ENCODE data around the gene PRDM2. TPM values are rescaled to one million over a fixed set of nuclear protein-coding genes. Genes with fewer than 3 reads are reported as not detected.

The PRDM2 gene
- total RNA-seq, 2 donors from 2014 or later: 41.7 to 46.3 TPM

DNA sequence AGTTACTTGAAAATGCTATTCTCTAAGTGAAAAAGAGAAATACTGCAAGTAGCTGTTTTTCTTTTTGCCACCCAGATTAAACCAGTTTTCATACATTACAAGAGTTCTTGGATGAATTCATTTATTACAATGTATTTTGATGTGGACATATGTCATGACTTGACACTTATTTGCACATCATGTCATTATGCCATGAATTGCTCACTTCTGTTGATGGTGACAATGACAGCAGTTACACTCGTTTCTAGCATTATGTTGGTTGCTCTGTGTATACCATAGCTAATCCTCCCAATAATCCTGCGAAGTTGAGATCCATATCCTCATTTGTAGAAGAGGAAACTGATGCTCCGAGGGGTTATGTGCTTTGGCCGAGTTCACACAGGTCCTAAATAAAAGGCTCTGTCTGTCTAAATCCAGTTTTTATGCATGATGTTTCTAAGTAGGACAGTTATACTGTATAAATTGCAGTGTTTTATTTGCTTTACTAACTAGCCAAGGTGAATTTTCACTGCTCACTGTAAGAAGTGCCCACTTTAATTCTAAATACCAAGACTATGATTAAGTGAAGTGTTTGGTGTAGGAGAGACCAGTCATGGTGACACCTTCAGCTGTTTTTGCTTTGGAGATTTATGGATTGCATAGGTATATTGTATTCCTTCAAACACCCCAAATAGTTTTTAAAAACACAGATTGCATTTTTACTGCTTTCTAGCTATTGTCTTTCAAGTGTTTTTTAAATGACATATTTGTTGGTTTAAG, 56.7 kb downstream of the PRDM2 start:
- no peak for DNase-seq (ENCODE audit: low spot score)
- intact Hi-C loops (cut with DNase I): loop anchor here in 1 of 2 donors (10.0 kb wide), 1 partner anchor 48 kb away; no protein-coding TSS in a partner anchor

DNA sequence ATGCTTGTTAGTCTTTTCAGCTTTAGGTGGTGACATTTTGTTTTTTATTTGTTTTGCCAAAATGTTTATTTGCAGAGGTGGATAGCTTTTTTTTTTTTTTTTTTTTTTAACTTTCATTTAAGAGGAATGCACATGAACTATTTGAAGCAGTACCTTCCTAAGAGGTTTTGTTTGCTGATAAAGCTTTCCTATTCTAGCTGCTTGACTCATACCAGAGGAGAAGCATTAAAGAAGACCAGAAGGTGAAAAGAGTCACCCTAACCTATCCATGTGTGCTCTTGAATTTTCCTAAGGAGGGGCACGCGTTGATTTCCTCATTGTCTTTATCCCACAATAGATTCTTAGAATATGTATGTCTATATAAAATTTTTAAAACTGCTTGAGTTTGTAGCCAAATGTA, 57.7 kb downstream of the PRDM2 start:
- DNase-seq (ENCODE audit: low spot score): no peak
- intact Hi-C loops (cut with DNase I): loop anchor here in 1 of 2 donors (10.0 kb wide), 1 partner anchor 47 kb away; no protein-coding TSS in a partner anchor

DNA sequence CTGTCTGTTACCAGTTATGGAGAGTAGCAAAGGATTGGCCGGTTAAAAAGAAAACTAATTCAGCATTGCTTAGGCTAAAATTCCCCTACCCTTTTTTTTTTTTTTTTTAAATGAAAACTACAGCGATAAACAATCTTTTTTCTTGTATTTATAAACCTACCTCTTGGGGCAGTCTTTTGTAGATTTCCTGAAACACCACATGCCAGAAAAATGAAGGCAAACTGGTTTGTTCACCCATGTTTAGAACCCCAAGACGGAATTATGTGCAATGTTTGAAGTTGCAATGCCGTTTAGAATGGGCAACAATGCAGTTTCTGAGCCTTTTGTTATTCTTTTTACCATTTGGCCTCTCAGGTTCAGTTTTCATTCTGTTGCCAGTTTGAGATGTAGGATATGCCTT, 59.1 kb downstream of the PRDM2 start:
- intact Hi-C loops (cut with DNase I): loop anchor here in 1 of 2 donors (10.0 kb wide), 1 partner anchor 46 kb away; no protein-coding TSS in a partner anchor

DNA sequence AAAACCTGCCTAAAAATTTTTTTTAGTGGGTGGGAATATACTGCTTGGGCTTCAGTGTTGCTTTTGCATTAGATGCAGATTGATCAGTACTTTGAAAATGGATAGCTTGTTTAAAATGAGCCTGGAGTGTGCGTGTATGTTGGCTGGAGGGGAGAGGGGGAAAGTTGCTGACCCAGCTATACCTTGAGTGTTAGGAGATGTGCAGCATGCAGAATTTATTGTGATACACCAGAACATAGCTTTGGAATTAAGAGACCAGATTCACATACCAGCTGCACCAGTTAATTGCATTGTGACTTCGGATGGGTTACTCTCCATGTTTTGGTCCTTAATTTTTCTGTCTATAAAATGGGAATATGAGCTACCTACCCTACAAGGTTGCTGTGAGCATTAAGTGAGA, 60.4 kb downstream of the PRDM2 start:
- intact Hi-C loops (cut with DNase I): no loop called here
- DNase-seq (ENCODE audit: low spot score): no peak

More for the DNA sequence above, 59.1 kb downstream of the PRDM2 start:
- DNase-seq (ENCODE audit: low spot score): no peak

DNA sequence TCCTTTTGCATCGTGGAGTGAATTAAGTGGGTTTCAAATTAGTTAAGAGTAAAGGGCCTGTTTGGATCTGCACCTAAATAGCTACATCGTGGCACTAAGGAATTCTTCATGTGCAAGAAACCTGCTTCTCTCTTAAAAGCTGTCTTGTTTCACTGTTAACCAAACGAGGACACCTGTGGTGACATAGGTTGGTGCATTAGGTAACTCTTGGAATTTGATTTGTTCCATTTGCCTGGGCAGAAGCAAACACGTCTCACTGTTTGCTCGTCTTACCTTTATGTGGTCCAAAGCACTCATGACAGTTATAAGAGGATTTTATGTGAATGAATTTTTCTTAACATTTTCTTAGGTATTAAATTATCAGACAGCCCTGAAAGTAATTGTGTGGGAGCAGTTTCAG, 60.9 kb downstream of the PRDM2 start:
- DNase-seq (ENCODE audit: low spot score): no peak
- intact Hi-C loops (cut with DNase I): no loop called here

DNA sequence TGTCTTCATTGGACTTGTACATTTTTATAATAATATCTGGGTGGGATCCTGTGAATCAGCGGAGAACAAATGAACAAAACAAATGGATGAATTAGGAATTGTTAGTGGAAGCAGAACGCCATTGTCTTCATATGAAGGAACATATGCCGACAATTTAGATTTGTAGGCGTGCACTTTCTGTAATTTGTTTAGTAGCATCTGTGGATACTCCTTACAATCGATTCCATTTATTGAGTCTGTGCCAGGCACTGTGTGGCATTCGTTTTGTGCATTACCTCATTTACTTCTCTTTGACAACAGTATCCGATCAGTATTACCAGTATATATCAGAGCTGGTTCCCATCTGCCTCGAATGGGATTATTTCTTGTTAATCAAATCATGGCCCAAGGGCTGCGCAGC, 61.9 kb downstream of the PRDM2 start:
- DNase-seq (ENCODE audit: low spot score): no peak
- intact Hi-C loops (cut with DNase I): no loop called here

DNA sequence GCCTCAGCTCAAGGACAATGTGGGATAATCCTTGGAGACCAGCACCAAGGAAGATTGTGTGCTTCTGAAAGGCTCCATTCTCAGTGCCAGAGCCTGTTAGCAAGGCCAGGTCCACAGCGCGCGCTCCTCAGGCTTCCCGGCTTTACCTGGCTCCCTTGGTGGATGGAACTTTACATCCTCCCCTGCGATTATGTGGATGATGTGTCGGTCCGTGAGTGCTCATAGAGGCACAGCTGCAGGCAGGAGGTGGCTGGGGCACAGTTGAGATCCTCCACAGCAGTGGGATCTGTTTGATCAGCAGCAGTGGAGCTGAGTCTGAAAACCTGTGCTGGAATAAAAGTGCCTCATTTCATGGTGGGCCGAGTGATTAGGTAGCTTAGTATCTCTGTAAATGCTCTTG, 62.7 kb downstream of the PRDM2 start:
- intact Hi-C loops (cut with DNase I): no loop called here
- DNase-seq (ENCODE audit: low spot score): no peak

DNA sequence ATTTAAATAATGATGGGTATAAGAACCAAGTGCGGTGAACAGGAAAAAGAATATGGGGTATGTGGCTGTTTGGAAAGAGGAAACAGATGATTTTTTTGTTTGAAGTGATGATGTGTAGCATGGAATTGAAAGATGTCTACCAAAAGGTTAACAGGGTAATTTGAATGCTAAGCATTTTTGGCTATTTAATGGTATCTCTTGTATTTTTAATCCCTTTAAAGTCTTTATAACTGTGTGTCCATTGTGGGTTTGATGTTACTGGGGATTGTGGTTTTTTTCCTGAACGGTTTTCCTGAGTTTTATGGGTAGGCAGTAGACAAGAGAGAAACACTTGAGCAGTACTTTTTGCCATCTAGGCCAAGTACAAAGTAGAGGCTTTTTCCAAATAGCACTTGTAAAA, 63.2 kb downstream of the PRDM2 start:
- no peak for DNase-seq (ENCODE audit: low spot score)
- intact Hi-C loops (cut with DNase I): no loop called here

DNA sequence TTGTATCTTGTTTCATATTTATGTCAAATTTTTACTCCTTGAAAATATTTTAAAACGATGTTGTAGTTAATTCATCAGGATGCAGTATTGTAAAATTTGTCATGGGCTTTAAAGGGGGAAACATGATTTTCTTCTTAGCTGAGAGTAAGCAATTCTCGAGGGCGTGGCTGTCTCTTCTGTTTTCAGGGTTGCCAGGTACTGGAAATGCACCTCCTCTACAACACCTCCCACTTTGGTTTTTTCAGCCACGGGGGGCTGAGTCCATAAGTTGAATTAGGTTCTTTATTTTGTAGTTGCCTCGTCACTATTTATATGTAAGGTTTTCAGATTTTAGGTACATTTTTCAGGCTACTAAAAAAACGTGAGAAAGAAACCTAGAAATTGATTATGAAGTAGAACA, 64.0 kb downstream of the PRDM2 start:
- intact Hi-C loops (cut with DNase I): no loop called here
- no peak for DNase-seq (ENCODE audit: low spot score)

DNA sequence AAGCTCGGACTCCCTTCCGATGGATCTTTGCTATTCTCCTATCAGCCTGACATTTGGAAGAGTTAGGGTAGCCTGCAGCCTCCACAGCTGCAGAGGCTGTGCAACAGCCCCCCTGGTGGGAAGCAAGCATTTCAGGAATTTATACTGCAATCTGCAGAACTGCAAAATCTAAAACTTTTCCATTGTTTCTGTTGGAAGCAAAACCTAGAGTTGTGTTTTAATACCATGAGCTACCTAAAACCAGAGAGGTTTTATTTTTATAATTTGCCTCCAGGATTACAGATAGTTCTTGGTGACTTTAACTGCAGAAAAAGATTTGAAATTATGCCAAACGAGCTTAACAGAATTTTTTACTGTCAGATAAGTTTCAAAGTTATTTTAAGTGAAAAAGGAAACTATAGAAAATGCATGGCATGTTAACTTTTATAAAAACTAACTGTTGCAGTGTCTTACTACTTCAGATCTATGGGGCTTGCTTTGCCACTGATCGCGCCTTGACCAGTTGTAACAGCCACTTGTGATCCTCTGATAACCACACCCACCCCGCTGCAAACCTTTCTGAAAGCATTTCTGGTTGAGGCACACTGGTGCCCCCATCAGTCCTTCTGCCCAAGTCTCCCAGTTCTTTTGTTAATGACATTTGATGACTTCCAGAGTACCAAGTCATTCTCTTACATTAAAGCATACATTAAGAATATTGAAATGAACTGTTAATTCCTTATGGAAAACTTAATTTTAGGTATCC, 64.8 kb downstream of the PRDM2 start:
- no peak for DNase-seq (ENCODE audit: low spot score)
- intact Hi-C loops (cut with DNase I): no loop called here

DNA sequence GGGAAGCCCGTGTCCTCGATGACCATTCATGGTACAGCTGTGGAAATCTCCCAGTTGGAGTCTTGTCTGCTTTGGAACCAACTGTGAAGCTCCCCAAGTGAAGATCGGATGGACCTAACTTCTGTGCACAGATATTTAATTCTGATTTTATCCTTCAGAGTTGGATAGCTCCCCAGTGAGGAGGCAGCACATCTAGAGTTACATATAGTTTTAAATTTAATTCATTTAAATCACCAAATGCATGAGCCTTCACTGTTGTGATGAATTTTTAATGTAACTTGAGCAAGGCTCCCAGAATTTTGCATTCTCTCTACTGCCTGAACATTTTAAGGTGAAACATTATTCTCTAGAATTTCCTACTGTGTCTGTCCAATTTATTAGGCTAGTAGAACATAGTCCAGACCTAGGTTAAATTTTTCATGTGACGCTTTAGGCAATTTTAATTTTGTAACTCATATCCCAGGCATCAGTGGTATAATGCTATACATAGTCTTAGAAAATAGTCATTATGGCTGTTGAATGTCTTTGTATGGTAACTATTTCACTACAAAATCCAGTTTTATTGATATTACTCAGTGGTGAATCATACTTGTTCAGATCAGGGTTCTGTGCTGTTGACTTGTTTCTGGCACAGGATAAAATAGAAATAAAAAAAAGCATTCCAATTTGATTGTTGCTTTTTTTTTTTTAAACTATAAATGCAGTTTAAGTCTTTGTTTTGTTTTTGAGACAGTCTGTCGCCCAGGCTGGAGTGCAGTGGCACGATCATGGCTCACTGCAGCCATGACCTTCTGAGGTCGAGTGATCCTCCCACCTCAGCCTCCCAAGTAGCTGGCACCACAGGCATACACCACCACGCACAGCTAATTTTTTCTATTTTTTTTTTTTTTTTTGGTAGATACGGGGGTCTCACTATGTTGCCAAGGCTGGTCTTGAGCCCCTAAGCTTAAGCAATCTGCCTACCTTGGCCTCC, 66.9 kb downstream of the PRDM2 start:
- no peak for DNase-seq (ENCODE audit: low spot score)
- intact Hi-C loops (cut with DNase I): no loop called here

DNA sequence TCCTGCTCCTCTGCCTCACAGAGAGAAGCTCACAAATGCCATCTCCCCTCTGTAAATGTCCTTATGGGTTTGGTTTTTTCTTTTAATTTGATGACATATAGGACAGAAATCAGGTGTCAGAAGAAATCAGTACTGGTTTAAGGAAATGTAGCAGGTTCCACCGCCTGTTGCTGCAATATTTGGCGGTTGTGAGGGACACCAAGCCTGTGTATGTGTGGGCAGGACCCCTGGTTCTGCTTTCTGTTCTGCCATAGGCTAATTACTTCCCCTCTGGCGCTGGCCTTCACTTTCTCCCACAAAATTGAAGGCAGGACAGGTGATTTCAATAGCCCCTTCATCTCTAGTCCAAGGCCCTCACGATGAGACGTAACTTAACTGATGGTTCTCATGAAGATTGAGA, 69.2 kb downstream of the PRDM2 start:
- intact Hi-C loops (cut with DNase I): no loop called here
- DNase-seq (ENCODE audit: low spot score): no peak

DNA sequence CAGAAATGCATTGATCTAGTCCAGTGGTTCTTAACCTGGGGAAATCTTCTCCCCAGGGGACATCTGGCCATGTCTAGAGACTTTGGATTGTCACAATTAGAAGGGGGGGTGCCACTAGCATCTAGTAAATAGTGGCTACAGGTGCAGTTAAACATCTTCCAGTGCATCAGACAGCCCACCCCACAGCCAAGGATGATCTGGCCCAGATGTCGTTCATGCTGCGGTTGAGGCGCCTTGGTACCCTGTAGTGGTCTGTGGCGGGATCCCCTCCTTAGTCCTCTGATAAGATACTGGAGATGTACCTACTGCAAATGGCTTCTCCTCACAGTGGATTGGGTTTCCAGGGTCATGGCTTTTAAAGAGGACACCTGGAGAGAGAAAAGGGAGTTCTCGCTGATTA, 69.8 kb downstream of the PRDM2 start:
- DNase-seq (ENCODE audit: low spot score): no peak
- intact Hi-C loops (cut with DNase I): no loop called here

DNA sequence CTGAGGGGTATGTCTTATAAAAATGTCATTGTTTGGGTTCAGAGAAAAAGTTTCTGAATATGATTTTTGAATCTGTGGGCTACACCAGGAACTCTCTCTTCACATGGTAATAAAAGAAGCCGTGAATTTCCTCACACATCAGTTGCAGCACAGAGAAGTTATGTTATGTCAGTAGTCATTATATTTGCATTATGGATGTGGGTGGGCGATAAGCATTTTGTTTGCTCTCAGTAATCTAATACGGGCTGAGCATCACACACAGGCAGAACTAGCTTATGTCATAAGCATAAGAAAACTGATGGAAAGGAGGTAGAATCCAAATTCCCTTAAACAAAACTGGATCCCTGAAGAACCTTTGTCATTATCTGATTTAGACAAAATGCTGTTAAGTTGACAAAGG, 70.8 kb downstream of the PRDM2 start:
- intact Hi-C loops (cut with DNase I): no loop called here
- DNase-seq (ENCODE audit: low spot score): no peak

DNA sequence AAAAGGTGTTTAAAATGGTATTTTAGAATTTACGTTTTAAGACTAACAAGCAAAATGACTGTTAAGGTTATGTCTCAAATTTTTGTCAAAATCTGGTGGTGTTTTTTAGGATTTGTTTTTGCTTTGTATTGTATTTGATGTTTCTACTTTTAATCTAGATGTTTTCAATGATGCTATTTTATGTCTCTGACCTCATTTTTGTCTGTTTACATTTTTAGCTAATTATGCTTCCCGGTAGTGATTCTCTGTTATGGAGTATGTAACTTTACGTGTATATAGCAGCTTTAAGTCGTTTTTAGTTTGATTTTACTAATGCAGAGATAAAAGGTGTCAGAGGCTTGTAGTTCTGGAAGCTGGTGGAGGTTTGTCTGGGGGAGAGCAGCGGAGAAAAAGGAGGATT, 71.8 kb downstream of the PRDM2 start:
- no peak for DNase-seq (ENCODE audit: low spot score)
- intact Hi-C loops (cut with DNase I): no loop called here

DNA sequence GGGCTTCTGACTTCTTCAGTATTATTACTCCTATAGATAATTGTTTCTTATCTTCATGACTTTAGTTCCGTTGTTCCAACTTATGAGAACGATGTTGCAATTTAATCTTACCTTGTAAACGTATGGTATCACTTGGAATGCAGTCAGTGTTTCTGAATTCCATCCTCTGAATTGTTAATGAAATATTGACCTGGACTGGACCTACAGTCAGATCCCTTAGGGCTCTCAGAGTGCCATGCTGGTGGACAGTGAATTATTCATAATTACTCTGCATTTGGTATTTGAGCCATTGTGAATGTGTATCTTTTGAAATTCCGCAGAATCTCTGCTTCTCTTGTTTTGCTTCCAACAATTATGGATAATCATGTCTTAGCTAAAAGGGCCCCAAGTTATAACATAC, 72.3 kb downstream of the PRDM2 start:
- DNase-seq (ENCODE audit: low spot score): no peak
- intact Hi-C loops (cut with DNase I): no loop called here

DNA sequence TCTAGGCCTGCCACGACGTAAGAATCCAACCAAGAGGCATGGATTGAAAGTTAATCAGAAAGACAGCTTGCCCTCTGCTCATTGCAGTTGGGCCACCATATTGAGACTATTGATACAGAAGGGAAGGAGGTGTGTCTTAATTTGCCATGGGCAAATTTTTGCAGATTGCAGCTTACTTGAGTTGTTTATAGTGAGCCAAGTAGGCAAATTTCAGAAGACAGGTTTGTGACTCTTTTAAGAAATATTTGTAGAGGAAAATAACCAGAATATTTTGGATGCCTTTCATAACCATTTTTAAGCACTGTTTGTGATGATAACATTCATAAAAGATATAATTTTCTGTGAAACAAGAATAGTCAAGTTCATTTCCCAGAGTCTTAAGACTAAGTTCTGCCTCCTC, 74.1 kb downstream of the PRDM2 start:
- DNase-seq (ENCODE audit: low spot score): no peak
- intact Hi-C loops (cut with DNase I): no loop called here

DNA sequence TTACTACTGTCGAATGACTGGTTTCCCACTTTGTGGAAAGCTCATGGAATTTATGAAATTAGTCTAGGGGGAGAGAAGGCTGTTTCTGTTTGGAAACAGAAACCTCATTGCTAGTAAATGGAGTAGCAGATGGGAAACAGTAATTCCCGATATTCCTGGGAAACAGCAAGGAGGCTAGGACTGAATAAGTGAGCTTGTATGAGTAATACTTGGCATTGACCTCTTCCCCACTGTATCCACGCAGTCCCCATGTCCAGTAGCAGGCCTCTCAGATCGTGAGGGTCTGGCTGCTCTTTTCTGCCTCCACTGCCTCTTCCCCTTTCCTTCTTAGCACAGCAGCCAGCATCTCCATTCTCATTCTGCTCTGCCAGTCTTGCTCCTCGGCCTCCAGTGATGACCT, 75.5 kb downstream of the PRDM2 start:
- DNase-seq (ENCODE audit: low spot score): no peak
- intact Hi-C loops (cut with DNase I): no loop called here

DNA sequence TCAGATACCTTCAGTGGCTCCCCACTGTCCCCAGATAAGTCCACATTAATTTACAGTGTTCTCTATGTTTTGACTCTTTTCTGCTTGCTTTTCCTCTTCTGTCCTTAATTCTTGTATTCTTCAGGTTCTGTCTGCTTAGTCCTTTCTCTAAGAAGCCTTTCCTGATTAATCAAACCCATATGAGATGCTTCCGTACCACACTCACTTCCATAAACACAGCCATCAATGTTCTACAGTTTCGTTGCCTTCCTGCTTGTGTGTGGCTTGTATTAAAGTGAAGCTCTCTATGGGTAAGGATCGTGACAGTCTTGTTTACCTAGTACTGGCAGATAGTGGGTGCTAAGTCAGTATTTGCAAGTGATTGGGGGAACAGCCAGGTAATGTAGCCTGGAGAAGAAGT, 75.9 kb downstream of the PRDM2 start:
- intact Hi-C loops (cut with DNase I): no loop called here
- DNase-seq (ENCODE audit: low spot score): no peak

DNA sequence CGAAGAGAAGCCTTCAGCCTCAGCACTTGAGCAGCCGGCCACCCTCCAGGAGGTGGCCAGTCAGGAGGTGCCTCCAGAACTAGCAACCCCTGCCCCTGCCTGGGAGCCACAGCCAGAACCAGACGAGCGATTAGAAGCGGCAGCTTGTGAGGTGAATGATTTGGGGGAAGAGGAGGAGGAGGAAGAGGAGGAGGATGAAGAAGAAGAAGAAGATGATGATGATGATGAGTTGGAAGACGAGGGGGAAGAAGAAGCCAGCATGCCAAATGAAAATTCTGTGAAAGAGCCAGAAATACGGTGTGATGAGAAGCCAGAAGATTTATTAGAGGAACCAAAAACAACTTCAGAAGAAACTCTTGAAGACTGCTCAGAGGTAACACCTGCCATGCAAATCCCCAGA, 78.4 kb downstream of the PRDM2 start:
- intact Hi-C loops (cut with DNase I): no loop called here
- DNase-seq (ENCODE audit: low spot score): no peak
